K562 (cell line): Measurements from ENCODE around the gene MDN1.

Experiments
- E2F6 ChIP-seq, 2 experiments: IDR thresholded peaks; 2 replicates each; pipeline ENCODE4 v1.6.1; 2011; ENCODE audit warnings: borderline replicate concordance in 1 of 2, control low read depth in 1 of 2, low read depth in 1 of 2, low read length in 1 of 2, mild to moderate bottlenecking in 1 of 2, mixed read lengths in 1 of 2, moderate library complexity in 1 of 2; ENCODE audit not compliant: insufficient read depth in 1 of 2, insufficient read length in 1 of 2, poor library complexity in 1 of 2, severe bottlenecking in 1 of 2; ENCODE audit errors: extremely low read depth in 1 of 2
- ETV1 ChIP-seq: fragments of 450-650 bp; conservative IDR thresholded peaks from 2 replicates; pipeline ENCODE4 v1.6.1; 2016; ENCODE audit warnings: missing genetic modification characterization, control low read depth, low read depth, missing compliant biosample characterization
- ETV6 ChIP-seq, 3 experiments: fragments of 150-350 bp in 1 of 3; sonication (generic) in 1 of 3; formaldehyde crosslinking in 1 of 3; IDR thresholded peaks; 2 replicates each; pipeline versions ENCODE4 v1.6.1 to v1.8.0; 2014 to 2022; ENCODE audit warnings: borderline replicate concordance in 2 of 3, low read depth in 2 of 3, antibody characterized with exemption in 1 of 3, low read length in 1 of 3, mild to moderate bottlenecking in 1 of 3, missing genetic modification reagents in 1 of 3
- HDAC3 ChIP-seq: fragments of 450-650 bp; IDR thresholded peaks from 2 replicates; pipeline ENCODE4 v1.6.1; 2018; ENCODE audit warnings: borderline replicate concordance, mild to moderate bottlenecking, moderate library complexity; ENCODE audit not compliant: partially characterized antibody
- NFRKB ChIP-seq: fragments of 450-650 bp; IDR thresholded peaks from 2 replicates; pipeline ENCODE4 v1.6.1; 2016; ENCODE audit warnings: low read depth
- NR2C1 ChIP-seq, 2 experiments: fragments of 450-650 bp; IDR thresholded peaks; 2 replicates each; pipeline ENCODE4 v1.6.1; 2017; ENCODE audit warnings: mild to moderate bottlenecking in 2 of 2, antibody characterized with exemption in 1 of 2, inconsistent platforms in 1 of 2, missing compliant biosample characterization in 1 of 2, missing genetic modification characterization in 1 of 2
- RNF2 ChIP-seq: sonication (generic); IDR thresholded peaks from 2 replicates; pipeline ENCODE4 v1.6.1; 2016
- ZNF398 ChIP-seq: fragments of 250-450 bp; sonication (Bioruptor Pico); IDR thresholded peaks from 2 replicates; pipeline ENCODE4 v1.8.0; 2021; ENCODE audit warnings: moderate library complexity, mild to moderate bottlenecking, inconsistent platforms
- TF ChIP-seq, protein P1 (sequence below): fragments of 150-350 bp; conservative IDR thresholded peaks from 2 replicates; pipeline ENCODE4 v1.6.1; 2014; ENCODE audit warnings: low read length
- TF ChIP-seq, protein P2 (sequence below), 3 experiments: IDR thresholded peaks in 2 of 3; conservative IDR thresholded peaks in 1 of 3; 2 replicates each; pipeline ENCODE4 v1.5.1; 2011 to 2012; ENCODE audit warnings: low read length in 3 of 3, mild to moderate bottlenecking in 3 of 3, control low read depth in 2 of 3, improper control_type of control experiment in 1 of 3, inconsistent platforms in 1 of 3, low read depth in 1 of 3, mixed read lengths in 1 of 3, moderate library complexity in 1 of 3; ENCODE audit not compliant: insufficient read depth in 2 of 3

DNA sequence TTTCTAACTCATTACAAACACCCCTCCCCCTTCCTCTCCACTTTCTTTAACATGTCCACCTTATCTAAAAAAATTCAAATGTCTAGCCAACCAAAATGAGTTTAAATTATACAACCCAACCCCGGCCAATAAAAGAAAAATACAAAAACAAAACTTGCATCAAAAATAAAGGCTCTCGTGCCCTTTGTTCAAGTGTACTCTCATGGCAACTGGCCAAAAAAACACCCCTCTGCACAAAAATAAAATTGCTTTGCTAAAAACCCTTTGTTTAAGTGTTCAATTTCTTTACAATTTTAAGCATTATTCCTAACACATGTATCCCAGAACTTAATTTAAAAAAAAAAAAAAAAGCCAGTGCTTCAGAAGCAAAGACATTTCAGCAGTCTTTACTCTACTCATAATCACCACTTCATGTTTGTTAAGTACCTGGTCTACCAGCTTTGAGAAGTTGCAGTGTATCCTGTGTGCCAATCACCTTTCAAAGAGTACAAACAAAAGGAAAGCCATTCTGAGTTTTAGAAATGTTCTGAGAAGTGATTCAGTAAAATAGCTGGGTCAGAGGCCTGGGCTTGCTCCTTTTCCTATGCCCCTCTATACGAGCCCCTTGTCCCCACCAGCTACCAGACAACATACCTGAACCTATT, 87.5 kb downstream of the MDN1 start:
- TF ChIP-seq ETV1 (no peak), ETV6 (IDR thresholded peaks at IDR 0.05; ENCODE audit: borderline replicate concordance in 1 of 2, low read depth in 2 of 2, low read length in 1 of 2) (no peak), ETV6 (CRISPR knock-in tag; IDR thresholded peaks at IDR 0.05; ENCODE audit: borderline replicate concordance) (no peak), RNF2 (no peak), NFRKB (no peak), NR2C1 (IDR thresholded peaks at IDR 0.05) (no peak), NR2C1 (tag; IDR thresholded peaks at IDR 0.05) (no peak), ZNF398 (no peak), HDAC3 (no peak), E2F6 (IDR thresholded peaks at IDR 0.05; ENCODE audit: borderline replicate concordance in 1 of 2, extremely low read depth in 1 of 2, insufficient read depth in 1 of 2, insufficient read length in 1 of 2, low read depth in 1 of 2, low read length in 1 of 2, poor library complexity in 1 of 2, severe bottlenecking in 1 of 2) (no peak)
- TF ChIP-seq, protein P1, sequence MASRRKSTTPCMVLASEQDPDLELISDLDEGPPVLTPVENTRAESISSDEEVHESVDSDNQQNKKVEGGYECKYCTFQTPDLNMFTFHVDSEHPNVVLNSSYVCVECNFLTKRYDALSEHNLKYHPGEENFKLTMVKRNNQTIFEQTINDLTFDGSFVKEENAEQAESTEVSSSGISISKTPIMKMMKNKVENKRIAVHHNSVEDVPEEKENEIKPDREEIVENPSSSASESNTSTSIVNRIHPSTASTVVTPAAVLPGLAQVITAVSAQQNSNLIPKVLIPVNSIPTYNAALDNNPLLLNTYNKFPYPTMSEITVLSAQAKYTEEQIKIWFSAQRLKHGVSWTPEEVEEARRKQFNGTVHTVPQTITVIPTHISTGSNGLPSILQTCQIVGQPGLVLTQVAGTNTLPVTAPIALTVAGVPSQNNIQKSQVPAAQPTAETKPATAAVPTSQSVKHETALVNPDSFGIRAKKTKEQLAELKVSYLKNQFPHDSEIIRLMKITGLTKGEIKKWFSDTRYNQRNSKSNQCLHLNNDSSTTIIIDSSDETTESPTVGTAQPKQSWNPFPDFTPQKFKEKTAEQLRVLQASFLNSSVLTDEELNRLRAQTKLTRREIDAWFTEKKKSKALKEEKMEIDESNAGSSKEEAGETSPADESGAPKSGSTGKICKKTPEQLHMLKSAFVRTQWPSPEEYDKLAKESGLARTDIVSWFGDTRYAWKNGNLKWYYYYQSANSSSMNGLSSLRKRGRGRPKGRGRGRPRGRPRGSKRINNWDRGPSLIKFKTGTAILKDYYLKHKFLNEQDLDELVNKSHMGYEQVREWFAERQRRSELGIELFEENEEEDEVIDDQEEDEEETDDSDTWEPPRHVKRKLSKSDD, result no peak
- TF ChIP-seq, protein P2, sequence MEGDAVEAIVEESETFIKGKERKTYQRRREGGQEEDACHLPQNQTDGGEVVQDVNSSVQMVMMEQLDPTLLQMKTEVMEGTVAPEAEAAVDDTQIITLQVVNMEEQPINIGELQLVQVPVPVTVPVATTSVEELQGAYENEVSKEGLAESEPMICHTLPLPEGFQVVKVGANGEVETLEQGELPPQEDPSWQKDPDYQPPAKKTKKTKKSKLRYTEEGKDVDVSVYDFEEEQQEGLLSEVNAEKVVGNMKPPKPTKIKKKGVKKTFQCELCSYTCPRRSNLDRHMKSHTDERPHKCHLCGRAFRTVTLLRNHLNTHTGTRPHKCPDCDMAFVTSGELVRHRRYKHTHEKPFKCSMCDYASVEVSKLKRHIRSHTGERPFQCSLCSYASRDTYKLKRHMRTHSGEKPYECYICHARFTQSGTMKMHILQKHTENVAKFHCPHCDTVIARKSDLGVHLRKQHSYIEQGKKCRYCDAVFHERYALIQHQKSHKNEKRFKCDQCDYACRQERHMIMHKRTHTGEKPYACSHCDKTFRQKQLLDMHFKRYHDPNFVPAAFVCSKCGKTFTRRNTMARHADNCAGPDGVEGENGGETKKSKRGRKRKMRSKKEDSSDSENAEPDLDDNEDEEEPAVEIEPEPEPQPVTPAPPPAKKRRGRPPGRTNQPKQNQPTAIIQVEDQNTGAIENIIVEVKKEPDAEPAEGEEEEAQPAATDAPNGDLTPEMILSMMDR (IDR thresholded peaks at IDR 0.05 in 2 of 3, conservative IDR thresholded peaks at IDR 0.05 in 1 of 3; ENCODE audit: insufficient read depth in 2 of 3, low read depth in 1 of 3, low read length in 3 of 3), result no peak
